ENCODE results near the gene TTC16.
A peak's percentile ranks its signal among the peaks of the same experiment; 100 is the strongest.
"Not testable (repeated sequence)": the region's sequence is repeated elsewhere in the genome, so short reads cannot be mapped to it uniquely, and the experiment has no call there.

The TTC16 gene

DNA sequence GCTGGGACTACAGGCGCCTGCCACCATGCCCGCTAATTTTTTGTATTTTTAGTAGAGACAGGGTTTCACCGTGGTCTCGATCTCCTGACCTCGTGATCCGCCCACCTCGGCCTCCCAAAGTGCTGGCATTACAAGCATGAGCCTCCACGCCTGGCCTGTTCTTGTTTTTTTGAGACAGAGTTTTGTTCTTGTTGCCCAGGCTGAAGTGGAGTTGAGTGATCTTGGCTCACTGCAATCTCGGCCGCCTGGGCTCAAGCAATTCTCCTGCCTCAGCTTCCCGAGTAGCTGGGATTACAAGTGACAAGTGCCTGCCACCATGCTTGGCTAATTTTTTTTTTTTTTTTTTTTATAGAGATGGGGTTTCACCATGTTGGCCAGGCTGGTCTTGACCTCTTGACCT, 40.9 kb downstream of the TTC16 start:
- not testable (repeated sequence) for H3K9ac ChIP-seq (ENCODE audit: low read length); H2BK120ac ChIP-seq (ENCODE audit: low read depth, low read length); H3K18ac ChIP-seq (ENCODE audit: low read length); H4K8ac ChIP-seq (ENCODE audit: low read depth, low read length); H3K23ac ChIP-seq (ENCODE audit: low read length); H3K4me2 ChIP-seq (ENCODE audit: low read length); H4K5ac ChIP-seq (ENCODE audit: low read length); H2AK5ac ChIP-seq (ENCODE audit: low read length); H3K56ac ChIP-seq (ENCODE audit: low read length); H3K4ac ChIP-seq (ENCODE audit: low read depth, low read length); H3K27ac ChIP-seq (ENCODE audit: low read depth, low read length); DNase-seq; H2BK15ac ChIP-seq (replicated peaks; ENCODE audit: low read depth); H3K79me1 ChIP-seq (ENCODE audit: low read length); H3K36me3 ChIP-seq (ENCODE audit: control insufficient read depth, insufficient read depth, low read length); H2BK5ac ChIP-seq (ENCODE audit: low read length); H3K4me3 ChIP-seq (ENCODE audit: low read length); H3K27me3 ChIP-seq (ENCODE audit: insufficient read depth, low read length, poor library complexity); H3K79me2 ChIP-seq (ENCODE audit: control insufficient read depth, insufficient read depth, low read length); H3K4me1 ChIP-seq (ENCODE audit: control insufficient read depth, low read depth, low read length)
- WGBS (ENCODE audit: extremely low coverage, insufficient coverage, low lambda C conversion rate): no CpG with 5 or more reads among the region's 11 CpGs

DNA sequence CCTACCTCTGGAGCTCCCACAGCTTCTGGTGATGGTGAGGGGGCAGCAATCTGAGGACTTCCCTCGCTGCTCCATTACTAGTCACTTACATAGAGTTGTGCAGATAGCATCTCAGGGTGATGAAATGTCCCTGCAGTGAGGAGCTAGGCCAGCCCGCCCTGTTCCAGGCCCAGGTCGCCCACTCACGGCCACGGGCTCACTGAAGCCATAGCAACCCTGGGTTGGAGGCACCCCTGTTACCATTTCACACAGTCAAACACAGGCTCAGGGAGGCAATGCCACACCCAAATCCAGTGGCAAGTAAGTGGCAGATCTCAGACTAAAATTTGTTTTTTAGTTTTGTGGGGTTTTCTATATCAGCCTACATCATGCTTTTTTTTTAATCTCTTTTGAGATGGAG, 43.0 kb downstream of the TTC16 start:
- no peak overlapping the region for H3K18ac ChIP-seq (ENCODE audit: low read length)
- H3K4ac ChIP-seq (ENCODE audit: low read depth, low read length): no peak overlapping the region
- H3K4me2 ChIP-seq (ENCODE audit: low read length): no peak overlapping the region
- DNase-seq: no peak
- no peak overlapping the region for H3K9ac ChIP-seq (ENCODE audit: low read length)
- H2BK120ac ChIP-seq (ENCODE audit: low read depth, low read length): no peak overlapping the region
- no peak overlapping the region for H4K5ac ChIP-seq (ENCODE audit: low read length)
- no peaks in the 10 kb centered on the region for H3K79me2 ChIP-seq (ENCODE audit: control insufficient read depth, insufficient read depth, low read length)
- no peak overlapping the region for H3K23ac ChIP-seq (ENCODE audit: low read length)
- H3K79me1 ChIP-seq (ENCODE audit: low read length): no peaks in the 10 kb centered on the region
- H3K4me1 ChIP-seq (ENCODE audit: control insufficient read depth, low read depth, low read length): peaks cover 2% of the 10 kb centered on the region
- no peak overlapping the region for H2BK15ac ChIP-seq (replicated peaks; ENCODE audit: low read depth)
- WGBS (ENCODE audit: extremely low coverage, insufficient coverage, low lambda C conversion rate): no CpG with 5 or more reads among the region's 5 CpGs
- no peak overlapping the region for H3K56ac ChIP-seq (ENCODE audit: low read length)
- H3K27ac ChIP-seq (ENCODE audit: low read depth, low read length): no peak overlapping the region
- no peak overlapping the region for H2BK5ac ChIP-seq (ENCODE audit: low read length)
- H3K36me3 ChIP-seq (ENCODE audit: control insufficient read depth, insufficient read depth, low read length): no peaks in the 10 kb centered on the region
- no peak overlapping the region for H2AK5ac ChIP-seq (ENCODE audit: low read length)
- H4K8ac ChIP-seq (ENCODE audit: low read depth, low read length): no peak overlapping the region
- peaks cover 3% of the 10 kb centered on the region for H3K27me3 ChIP-seq (ENCODE audit: insufficient read depth, low read length, poor library complexity)
- H3K4me3 ChIP-seq (ENCODE audit: low read length): no peak overlapping the region

DNA sequence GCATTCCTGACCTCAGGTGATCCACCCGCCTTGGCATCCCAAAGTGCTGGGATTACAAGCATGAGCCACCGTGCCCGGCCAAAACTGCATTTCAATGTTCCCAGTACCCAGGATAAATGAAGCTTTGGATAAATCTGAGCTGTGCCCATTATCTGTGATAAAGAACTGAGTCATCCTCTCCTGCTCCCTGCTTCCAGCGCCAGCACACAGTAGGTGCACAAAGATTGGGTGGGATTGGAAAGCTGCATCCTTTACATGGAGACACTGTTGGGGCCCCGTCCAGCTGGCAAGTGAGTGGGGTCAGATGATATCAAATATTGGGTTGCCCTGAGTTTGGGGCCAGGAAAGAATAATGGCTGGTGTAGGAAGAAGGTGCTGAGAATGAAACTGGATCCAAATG, 45.2 kb downstream of the TTC16 start:
- H3K79me1 ChIP-seq (ENCODE audit: low read length): no peaks in the 10 kb centered on the region
- no peak overlapping the region for H3K27ac ChIP-seq (ENCODE audit: low read depth, low read length)
- no peak overlapping the region for H3K4ac ChIP-seq (ENCODE audit: low read depth, low read length)
- no peak overlapping the region for H3K4me3 ChIP-seq (ENCODE audit: low read length)
- H2BK15ac ChIP-seq (replicated peaks; ENCODE audit: low read depth): no peak overlapping the region
- no peak overlapping the region for H3K23ac ChIP-seq (ENCODE audit: low read length)
- H3K79me2 ChIP-seq (ENCODE audit: control insufficient read depth, insufficient read depth, low read length): no peaks in the 10 kb centered on the region
- H3K56ac ChIP-seq (ENCODE audit: low read length): no peak overlapping the region
- WGBS (ENCODE audit: extremely low coverage, insufficient coverage, low lambda C conversion rate): no CpG with 5 or more reads among the region's 5 CpGs
- DNase-seq: no peak
- no peak overlapping the region for H2AK5ac ChIP-seq (ENCODE audit: low read length)
- H2BK5ac ChIP-seq (ENCODE audit: low read length): no peak overlapping the region
- H3K4me2 ChIP-seq (ENCODE audit: low read length): no peak overlapping the region
- H3K36me3 ChIP-seq (ENCODE audit: control insufficient read depth, insufficient read depth, low read length): no peaks in the 10 kb centered on the region
- no peak overlapping the region for H4K5ac ChIP-seq (ENCODE audit: low read length)
- peaks cover 2% of the 10 kb centered on the region for H3K4me1 ChIP-seq (ENCODE audit: control insufficient read depth, low read depth, low read length)
- no peak overlapping the region for H2BK120ac ChIP-seq (ENCODE audit: low read depth, low read length)
- H3K18ac ChIP-seq (ENCODE audit: low read length): no peak overlapping the region
- H3K9ac ChIP-seq (ENCODE audit: low read length): no peak overlapping the region
- H3K27me3 ChIP-seq (ENCODE audit: insufficient read depth, low read length, poor library complexity): no peaks in the 10 kb centered on the region
- no peak overlapping the region for H4K8ac ChIP-seq (ENCODE audit: low read depth, low read length)

DNA sequence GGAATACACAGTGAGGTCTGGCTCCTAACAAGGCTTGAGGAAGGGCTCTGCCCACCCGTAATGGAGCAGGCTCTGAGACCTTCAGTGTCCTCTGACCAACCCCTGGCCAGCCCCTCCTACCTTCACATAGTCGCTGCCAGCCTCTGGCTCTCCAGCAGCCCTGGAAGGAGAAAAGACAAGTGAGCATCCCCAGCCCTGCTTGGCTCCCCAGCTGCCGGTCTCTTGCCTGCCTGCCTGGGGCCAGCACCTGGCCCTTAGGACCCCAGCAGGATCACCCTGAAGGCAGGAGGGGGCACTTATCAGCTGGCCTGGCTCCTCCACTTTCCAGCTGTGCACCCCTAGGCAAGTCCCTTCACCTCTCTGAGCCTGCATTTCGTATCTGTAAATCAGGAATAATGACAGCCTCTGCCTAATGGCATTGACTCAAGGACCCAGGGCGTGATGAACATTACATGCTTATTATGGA, 45.6 kb downstream of the TTC16 start:
- no peaks in the 10 kb centered on the region for H3K36me3 ChIP-seq (ENCODE audit: control insufficient read depth, insufficient read depth, low read length)
- no peak overlapping the region for H2BK15ac ChIP-seq (replicated peaks; ENCODE audit: low read depth)
- H3K4me2 ChIP-seq (ENCODE audit: low read length): no peak overlapping the region
- H3K9ac ChIP-seq (ENCODE audit: low read length): no peak overlapping the region
- H3K27me3 ChIP-seq (ENCODE audit: insufficient read depth, low read length, poor library complexity): no peaks in the 10 kb centered on the region
- H3K56ac ChIP-seq (ENCODE audit: low read length): no peak overlapping the region
- H3K4me1 ChIP-seq (ENCODE audit: control insufficient read depth, low read depth, low read length): peaks cover 2% of the 10 kb centered on the region
- no peak overlapping the region for H3K18ac ChIP-seq (ENCODE audit: low read length)
- H3K27ac ChIP-seq (ENCODE audit: low read depth, low read length): no peak overlapping the region
- no peak overlapping the region for H2AK5ac ChIP-seq (ENCODE audit: low read length)
- no peak overlapping the region for H4K8ac ChIP-seq (ENCODE audit: low read depth, low read length)
- H3K79me1 ChIP-seq (ENCODE audit: low read length): no peaks in the 10 kb centered on the region
- no peak overlapping the region for H4K5ac ChIP-seq (ENCODE audit: low read length)
- H2BK120ac ChIP-seq (ENCODE audit: low read depth, low read length): no peak overlapping the region
- WGBS (ENCODE audit: extremely low coverage, insufficient coverage, low lambda C conversion rate): no CpG with 5 or more reads among the region's 5 CpGs
- H3K4ac ChIP-seq (ENCODE audit: low read depth, low read length): no peak overlapping the region
- H3K79me2 ChIP-seq (ENCODE audit: control insufficient read depth, insufficient read depth, low read length): no peaks in the 10 kb centered on the region
- no peak overlapping the region for H2BK5ac ChIP-seq (ENCODE audit: low read length)
- peak; percentile 54 for DNase-seq
- no peak overlapping the region for H3K4me3 ChIP-seq (ENCODE audit: low read length)
- H3K23ac ChIP-seq (ENCODE audit: low read length): no peak overlapping the region

DNA sequence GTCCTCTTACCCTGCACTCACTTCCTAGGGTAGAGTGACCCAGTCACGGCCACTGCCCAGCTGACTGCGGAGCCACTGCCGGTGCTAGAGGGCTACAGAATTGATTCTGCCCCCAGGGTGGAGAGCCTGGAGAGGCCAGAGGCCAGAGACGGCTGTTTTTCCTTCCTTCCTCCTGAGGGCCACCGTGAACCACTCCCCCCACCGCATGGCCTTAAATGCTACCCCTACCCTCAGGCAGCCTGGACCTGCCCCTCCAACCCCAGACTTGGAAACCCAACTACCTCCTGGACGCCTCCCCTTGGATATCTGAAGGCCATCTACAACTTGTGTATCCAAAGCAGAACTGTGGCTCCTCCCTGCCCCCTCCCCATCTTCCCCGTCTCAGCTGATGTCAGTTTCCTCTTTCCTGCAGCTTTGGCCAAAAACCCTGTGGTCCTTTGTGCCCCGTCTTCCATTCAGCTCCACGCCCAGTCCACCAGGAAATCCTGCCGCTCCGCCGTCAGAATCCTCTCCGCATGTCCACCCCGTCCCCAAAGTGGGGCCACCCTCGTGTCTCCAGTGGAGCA, 46.3 kb downstream of the TTC16 start:
- Histone ChIP-seq H3K4me2 (ENCODE audit: low read length) (no peak overlapping the region), H3K18ac (ENCODE audit: low read length) (peak overlapping the region; percentile 9), H3K27ac (ENCODE audit: low read depth, low read length) (no peak overlapping the region), H3K4me3 (ENCODE audit: low read length) (no peak overlapping the region), H3K56ac (ENCODE audit: low read length) (peak overlapping the region; percentile 65), H3K4me1 (ENCODE audit: control insufficient read depth, low read depth, low read length) (peaks cover 2% of the 10 kb centered on the region), H4K5ac (ENCODE audit: low read length) (no peak overlapping the region), H3K4ac (ENCODE audit: low read depth, low read length) (no peak overlapping the region), H3K9ac (ENCODE audit: low read length) (no peak overlapping the region), H3K79me2 (ENCODE audit: control insufficient read depth, insufficient read depth, low read length) (no peaks in the 10 kb centered on the region), H3K27me3 (ENCODE audit: insufficient read depth, low read length, poor library complexity) (no peaks in the 10 kb centered on the region), H4K8ac (ENCODE audit: low read depth, low read length) (no peak overlapping the region), H3K36me3 (ENCODE audit: control insufficient read depth, insufficient read depth, low read length) (no peaks in the 10 kb centered on the region), H3K79me1 (ENCODE audit: low read length) (no peaks in the 10 kb centered on the region), H2BK15ac (replicated peaks; ENCODE audit: low read depth) (no peak overlapping the region), H3K23ac (ENCODE audit: low read length) (no peak overlapping the region), H2BK120ac (ENCODE audit: low read depth, low read length) (no peak overlapping the region), H2BK5ac (ENCODE audit: low read length) (no peak overlapping the region), H2AK5ac (ENCODE audit: low read length) (no peak overlapping the region)
- DNase-seq: peak; percentile 50
- no CpG with 5 or more reads among the region's 16 CpGs for WGBS (ENCODE audit: extremely low coverage, insufficient coverage, low lambda C conversion rate)

DNA sequence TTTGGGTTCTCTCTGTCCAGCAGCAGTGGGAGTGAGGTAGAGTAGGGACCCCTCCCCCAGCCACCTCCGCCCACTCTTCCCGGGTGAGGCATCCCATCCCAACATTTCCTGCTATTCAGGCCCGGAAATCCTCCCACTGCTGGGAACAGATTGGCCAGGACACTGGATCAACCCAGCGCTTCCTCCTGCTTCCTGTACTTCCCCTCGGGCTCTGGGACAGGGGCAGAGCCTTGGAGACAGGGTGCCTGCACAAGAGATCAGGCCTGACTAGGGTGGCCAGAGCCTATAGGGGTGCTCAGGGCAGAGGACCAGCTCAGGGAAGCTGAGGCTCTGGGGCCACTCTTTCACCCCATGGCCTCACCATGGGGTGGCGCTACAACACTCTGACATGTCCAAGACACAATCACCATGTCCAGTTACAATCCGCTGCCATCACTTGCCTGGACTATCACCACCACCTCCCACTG, 48.1 kb downstream of the TTC16 start:
- no peak overlapping the region for H3K4me3 ChIP-seq (ENCODE audit: low read length)
- H3K9ac ChIP-seq (ENCODE audit: low read length): no peak overlapping the region
- no peak overlapping the region for H3K4ac ChIP-seq (ENCODE audit: low read depth, low read length)
- H2AK5ac ChIP-seq (ENCODE audit: low read length): no peak overlapping the region
- no peaks in the 10 kb centered on the region for H3K27me3 ChIP-seq (ENCODE audit: insufficient read depth, low read length, poor library complexity)
- H4K8ac ChIP-seq (ENCODE audit: low read depth, low read length): no peak overlapping the region
- no peak overlapping the region for H2BK15ac ChIP-seq (replicated peaks; ENCODE audit: low read depth)
- H3K4me2 ChIP-seq (ENCODE audit: low read length): no peak overlapping the region
- no CpG with 5 or more reads among the region's 7 CpGs for WGBS (ENCODE audit: extremely low coverage, insufficient coverage, low lambda C conversion rate)
- H3K23ac ChIP-seq (ENCODE audit: low read length): no peak overlapping the region
- H3K79me1 ChIP-seq (ENCODE audit: low read length): no peaks in the 10 kb centered on the region
- no peak overlapping the region for H4K5ac ChIP-seq (ENCODE audit: low read length)
- no peak overlapping the region for H3K18ac ChIP-seq (ENCODE audit: low read length)
- H2BK120ac ChIP-seq (ENCODE audit: low read depth, low read length): no peak overlapping the region
- H3K4me1 ChIP-seq (ENCODE audit: control insufficient read depth, low read depth, low read length): peaks cover 2% of the 10 kb centered on the region
- H3K36me3 ChIP-seq (ENCODE audit: control insufficient read depth, insufficient read depth, low read length): no peaks in the 10 kb centered on the region
- DNase-seq: peak; percentile 67
- no peak overlapping the region for H2BK5ac ChIP-seq (ENCODE audit: low read length)
- no peak overlapping the region for H3K27ac ChIP-seq (ENCODE audit: low read depth, low read length)
- H3K79me2 ChIP-seq (ENCODE audit: control insufficient read depth, insufficient read depth, low read length): no peaks in the 10 kb centered on the region
- H3K56ac ChIP-seq (ENCODE audit: low read length): peak overlapping the region; percentile 46
